Head of caudate nucleus (tissue), 42 donors: ENCODE data around the gene FAAP100.

Experiments
- DNase-seq, 42 donors: peaks; one replicate each; pipeline versions ENCODE4 v3.0.0 to v3.0.0-alpha.2; 2020 to 2021; ENCODE audit warnings: mixed read lengths in 7 of 42
- intact Hi-C: fragments of 100-400 bp; cut with DNase I; formaldehyde crosslinking; loops from one replicate; pipeline ENCODE4 v1.15.0; 2022

FAAP100 gene

GRCh38 chr17:81578561-81579225 lies 26.5 kb upstream of the FAAP100 start:
- intact Hi-C loops, result no loop called here
- peak in 20 of 42 donors; percentile 17 to 78 (median 40) for DNase-seq

GRCh38 chr17:81578038-81578441 lies 25.9 kb upstream of the FAAP100 start:
- no peak for DNase-seq
- intact Hi-C loops, result no loop called here

- intact Hi-C loops, result no loop called here
- DNase-seq, result no peak
These were observed 25.3 kb upstream of the FAAP100 start for GRCh38 chr17:81577278-81578000.

- intact Hi-C loops, result no loop called here
- DNase-seq, result peak in 1 of 42 donors; percentile 8
These were observed 24.6 kb upstream of the FAAP100 start for GRCh38 chr17:81576621-81577277.

DNA sequence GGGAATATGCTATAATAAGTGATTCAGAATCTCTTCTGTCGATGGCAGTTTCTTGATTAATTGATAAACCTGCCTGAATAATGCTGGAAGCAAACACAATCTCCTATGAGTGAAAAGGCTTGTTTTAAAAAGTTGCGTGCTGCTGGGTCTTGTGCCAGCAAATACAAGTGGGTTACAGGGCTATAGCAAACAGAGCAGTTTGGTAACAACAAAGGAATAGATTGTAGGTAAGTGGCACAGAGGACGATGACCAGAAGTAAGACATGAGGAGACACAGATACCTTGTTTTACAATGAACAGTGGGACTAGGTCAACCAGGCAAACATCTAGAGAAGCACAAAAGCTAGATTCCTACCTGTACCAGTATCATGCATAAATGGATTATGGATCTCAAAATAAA lies 23.7 kb upstream of the FAAP100 start:
- intact Hi-C loops, result no loop called here
- no peak for DNase-seq

- intact Hi-C loops, result no loop called here
- DNase-seq, result no peak
These were observed 22.4 kb upstream of the FAAP100 start for GRCh38 chr17:81574643-81574956.

GRCh38 chr17:81573794-81574642 lies 21.9 kb upstream of the FAAP100 start:
- intact Hi-C loops, result no loop called here
- DNase-seq, result no peak

DNA sequence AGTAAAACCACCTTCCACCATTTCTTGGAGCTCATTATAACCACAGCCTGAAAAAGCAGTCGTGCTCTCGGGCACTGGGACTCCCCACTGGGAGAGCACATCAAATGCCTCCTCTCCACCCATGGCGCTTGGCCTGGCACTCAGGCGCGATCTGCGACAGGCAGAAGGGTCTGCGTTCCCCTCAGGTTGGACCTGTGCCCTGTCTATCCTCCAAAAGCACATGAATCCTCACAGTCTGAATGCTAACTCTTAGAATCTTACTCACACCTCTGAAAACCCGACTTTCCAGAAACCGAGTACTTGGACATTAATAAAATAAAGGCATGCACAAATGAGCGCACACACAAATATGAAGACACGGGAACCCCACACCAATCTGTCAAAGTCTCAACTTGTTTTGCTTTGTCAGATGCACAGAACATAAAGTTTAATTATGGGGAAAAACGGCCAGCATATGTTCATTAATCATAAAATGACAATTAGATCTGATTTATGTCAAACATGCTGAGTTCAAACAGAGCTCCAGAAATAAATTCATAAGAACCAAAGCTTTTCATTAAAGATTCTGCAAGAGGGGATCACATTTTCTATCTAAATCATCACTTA lies 20.5 kb upstream of the FAAP100 start:
- no peak for DNase-seq
- intact Hi-C loops, result no loop called here

DNA sequence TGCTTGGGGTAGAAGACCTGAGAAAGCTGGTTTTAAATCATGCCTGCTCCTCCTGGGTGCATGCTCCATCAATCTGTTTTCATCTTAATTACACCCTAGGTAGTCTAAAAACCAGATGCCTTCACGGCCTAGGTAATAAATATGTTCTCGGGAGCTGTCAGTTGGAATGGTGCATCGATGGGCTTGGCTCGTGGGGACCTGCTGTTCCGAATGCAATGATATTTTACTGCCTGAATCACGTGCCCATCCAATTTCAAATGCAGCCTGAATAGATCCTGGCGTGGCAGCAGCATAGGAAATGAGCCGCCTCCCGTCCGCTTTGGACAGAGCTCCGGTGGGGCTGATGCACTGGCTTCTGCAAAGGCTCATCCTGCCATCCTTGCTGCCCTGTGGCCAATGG lies 18.8 kb upstream of the FAAP100 start:
- DNase-seq, result no peak
- intact Hi-C loops, result no loop called here

DNA sequence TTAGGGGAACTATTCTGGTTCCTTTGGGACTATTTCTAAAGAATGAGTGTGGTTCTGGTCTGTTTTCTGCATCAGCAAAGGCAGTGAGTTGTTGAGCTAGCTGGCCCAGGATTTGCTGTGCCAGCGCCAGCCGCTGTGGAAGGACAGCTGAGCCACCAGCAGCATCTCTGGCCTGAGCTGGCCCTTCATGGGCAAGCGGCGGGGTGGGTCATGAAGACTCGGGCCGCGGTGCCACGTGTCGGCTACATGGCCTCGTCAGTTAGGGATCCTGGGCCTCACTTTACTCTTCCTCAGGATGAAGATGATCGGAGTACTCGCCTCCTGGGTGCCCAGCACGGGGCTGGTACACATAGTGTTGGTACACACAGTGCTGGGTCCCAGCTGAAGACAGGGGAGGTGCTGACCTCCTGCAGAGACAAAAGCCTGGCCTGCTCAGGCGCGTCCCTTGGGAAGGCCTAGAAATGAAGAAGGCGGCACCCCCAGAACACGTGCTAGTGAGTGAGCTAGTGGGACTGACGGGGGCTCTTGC lies 17.9 kb upstream of the FAAP100 start:
- DNase-seq, result no peak
- intact Hi-C loops, result no loop called here

DNA sequence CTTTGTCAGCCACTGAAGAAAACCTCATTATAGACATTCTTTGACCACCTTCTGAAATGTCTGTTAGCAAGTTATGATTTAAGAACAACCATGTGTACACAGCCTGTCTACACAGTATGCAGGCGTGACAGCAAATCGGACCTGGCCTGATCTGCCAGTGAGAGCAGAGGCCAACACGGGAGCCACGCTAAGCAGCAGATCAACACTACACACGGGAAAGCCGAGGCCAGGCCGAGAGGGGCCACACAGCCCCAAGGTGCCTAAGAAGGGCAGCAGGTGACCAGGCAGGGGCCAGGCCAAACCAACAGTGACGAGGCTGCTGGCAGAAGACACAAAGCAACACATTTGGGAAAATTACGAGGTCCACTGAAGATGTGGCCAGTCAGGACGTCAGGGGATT lies 16.3 kb upstream of the FAAP100 start:
- no peak for DNase-seq
- intact Hi-C loops, result no loop called here

DNA sequence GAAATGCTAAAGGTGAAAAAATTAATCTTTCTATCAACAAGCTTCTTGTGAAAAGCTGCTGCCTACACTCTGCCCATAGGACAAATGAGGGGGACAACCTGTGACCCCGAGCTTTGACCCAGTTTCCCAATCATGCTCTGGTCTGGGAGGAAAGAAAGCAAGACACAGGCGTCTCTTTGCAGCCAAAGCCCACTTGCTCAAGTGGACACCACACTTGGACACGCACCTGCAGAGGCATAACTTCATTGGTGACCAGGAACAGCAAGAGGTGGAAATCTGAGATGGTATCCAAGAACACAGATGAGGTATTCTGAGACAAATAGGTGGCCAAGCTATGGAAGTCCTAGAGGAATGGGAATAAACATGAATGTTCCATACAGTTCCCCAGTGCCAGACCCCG lies 15.0 kb upstream of the FAAP100 start:
- intact Hi-C loops, result no loop called here
- no peak for DNase-seq

GRCh38 chr17:81566461-81567126 lies 14.4 kb upstream of the FAAP100 start:
- intact Hi-C loops, result no loop called here
- peak in 40 of 42 donors; percentile 25 to 80 (median 50) for DNase-seq

DNA sequence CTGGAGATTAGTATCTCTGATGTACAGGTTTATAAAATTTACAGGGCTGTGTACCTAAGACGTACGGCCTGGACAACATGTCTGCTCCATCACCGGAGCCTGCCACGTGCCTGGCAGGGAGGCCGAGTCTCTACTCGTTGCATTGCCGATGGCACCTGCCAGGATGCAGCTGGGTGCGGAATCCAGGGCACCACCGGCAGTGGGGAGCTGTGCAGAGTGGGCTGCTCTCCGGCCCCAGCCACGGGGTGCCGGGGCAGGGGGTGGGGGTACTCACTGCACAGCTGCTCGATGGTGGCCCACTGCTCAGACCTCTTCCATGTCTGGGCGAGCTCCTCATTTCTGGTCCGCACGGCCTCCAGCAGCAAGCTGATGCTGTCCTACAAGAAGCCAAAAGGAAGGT lies 13.1 kb upstream of the FAAP100 start:
- no peak for DNase-seq
- intact Hi-C loops, result no loop called here

- no peak for DNase-seq
These were observed 12.6 kb upstream of the FAAP100 start for GRCh38 chr17:81564778-81565177.

GRCh38 chr17:81563861-81564586 lies 11.9 kb upstream of the FAAP100 start:
- DNase-seq, result no peak
- intact Hi-C loops, result no loop called here

More at GRCh38 chr17:81564778-81565177, 12.6 kb upstream of the FAAP100 start:
- intact Hi-C loops, result no loop called here

GRCh38 chr17:81561494-81561885 lies 9.3 kb upstream of the FAAP100 start:
- intact Hi-C loops, result no loop called here
- no peak for DNase-seq
